GM21529 (cell line): ENCODE measurements around the gene ABRAXAS1.
"Not testable (repeated sequence)": the region's sequence is repeated elsewhere in the genome, so short reads cannot be mapped to it uniquely, and the experiment has no call there.

ENCODE experiments used
- ATAC-seq: cut with Tn5 transposase; IDR thresholded peaks from one replicate; pipeline ENCODE4 v1.9.1; 2021; ENCODE audit not compliant: unreplicated experiment

Gene ABRAXAS1

GRCh38 chr4:83484500-83485461 lies at the start of gene ABRAXAS1:
ABRAXAS1 (minus strand) TSS chr4:83485100; CDS start chr4:83485072, 28 bp downstream.
- peak; percentile 96 for ATAC-seq

DNA sequence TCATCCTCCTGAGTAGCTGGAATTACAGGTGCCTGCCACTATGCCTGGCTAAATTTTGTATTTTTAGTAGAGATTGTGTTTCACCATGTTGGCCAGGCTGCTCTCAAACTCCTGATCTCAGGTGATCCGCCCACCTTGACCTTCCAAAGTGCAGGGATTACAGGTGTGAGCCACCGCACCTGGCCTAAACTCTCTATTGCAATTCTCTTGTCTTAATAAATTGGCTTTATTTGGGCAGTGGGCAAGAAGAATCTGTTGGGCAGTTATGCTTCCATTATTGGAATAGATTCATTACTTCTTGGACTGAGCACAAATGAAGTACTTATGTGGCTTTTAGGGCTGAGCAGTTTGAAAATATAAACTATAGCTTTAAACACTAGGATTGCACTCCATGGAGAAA lies 42.8 kb upstream of the ABRAXAS1 start:
- ATAC-seq, result no peak

DNA sequence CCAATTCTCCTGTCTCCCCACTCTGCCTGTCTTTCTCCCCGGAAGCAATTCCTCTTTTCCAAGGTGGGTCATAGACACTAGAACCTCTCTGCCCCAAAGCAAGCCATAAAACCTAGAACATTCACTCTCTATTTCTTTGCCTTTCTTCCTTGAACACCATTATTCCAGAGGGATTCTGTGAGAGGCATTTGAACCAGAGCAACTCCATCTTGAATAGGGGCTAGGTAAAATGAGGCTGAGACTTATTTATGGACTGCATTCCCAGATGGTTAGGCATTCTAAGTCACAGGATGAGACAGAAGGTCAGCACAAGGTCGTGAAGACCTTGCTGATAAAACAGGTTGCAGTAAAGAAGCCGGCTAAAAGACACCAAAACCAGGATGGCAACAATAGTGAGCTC lies 37.3 kb upstream of the ABRAXAS1 start:
- ATAC-seq, result no peak

- ATAC-seq, result no peak
These were observed 31.3 kb upstream of the ABRAXAS1 start for GRCh38 chr4:83516042-83516772.

GRCh38 chr4:83510442-83510841 lies 25.5 kb upstream of the ABRAXAS1 start:
- no peak for ATAC-seq

- ATAC-seq, result not testable (repeated sequence)
These were observed 24.3 kb upstream of the ABRAXAS1 start for GRCh38 chr4:83509156-83509585.

- no peak for ATAC-seq
These were observed 20.1 kb upstream of the ABRAXAS1 start for GRCh38 chr4:83504996-83505395.

- ATAC-seq, result no peak
These were observed 19.6 kb upstream of the ABRAXAS1 start for GRCh38 chr4:83504503-83504902.

GRCh38 chr4:83503974-83504373 lies 19.1 kb upstream of the ABRAXAS1 start:
- ATAC-seq, result no peak

DNA sequence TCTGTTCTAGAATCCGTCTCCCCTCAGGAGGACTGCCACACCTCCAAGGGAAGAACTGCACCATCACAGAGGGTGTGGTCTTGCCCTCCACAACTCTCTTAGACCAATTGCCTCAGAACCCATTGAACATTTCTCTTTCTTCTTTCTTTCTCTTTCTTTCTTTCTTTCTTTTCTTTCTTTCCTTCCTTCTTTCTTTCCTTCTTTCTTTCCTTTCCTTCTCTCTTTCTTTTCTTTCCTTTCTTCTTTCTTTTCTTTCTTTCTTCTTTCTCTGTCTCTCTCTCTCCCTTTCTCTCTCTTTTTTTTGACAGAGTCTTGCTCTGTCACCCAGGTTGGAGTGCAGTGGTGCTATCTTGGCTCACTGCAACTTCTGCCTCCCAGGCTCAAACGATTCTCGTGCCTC lies 16.8 kb upstream of the ABRAXAS1 start:
- ATAC-seq, result not testable (repeated sequence)

- ATAC-seq, result no peak
These were observed 13.3 kb upstream of the ABRAXAS1 start for GRCh38 chr4:83498187-83498586.

DNA sequence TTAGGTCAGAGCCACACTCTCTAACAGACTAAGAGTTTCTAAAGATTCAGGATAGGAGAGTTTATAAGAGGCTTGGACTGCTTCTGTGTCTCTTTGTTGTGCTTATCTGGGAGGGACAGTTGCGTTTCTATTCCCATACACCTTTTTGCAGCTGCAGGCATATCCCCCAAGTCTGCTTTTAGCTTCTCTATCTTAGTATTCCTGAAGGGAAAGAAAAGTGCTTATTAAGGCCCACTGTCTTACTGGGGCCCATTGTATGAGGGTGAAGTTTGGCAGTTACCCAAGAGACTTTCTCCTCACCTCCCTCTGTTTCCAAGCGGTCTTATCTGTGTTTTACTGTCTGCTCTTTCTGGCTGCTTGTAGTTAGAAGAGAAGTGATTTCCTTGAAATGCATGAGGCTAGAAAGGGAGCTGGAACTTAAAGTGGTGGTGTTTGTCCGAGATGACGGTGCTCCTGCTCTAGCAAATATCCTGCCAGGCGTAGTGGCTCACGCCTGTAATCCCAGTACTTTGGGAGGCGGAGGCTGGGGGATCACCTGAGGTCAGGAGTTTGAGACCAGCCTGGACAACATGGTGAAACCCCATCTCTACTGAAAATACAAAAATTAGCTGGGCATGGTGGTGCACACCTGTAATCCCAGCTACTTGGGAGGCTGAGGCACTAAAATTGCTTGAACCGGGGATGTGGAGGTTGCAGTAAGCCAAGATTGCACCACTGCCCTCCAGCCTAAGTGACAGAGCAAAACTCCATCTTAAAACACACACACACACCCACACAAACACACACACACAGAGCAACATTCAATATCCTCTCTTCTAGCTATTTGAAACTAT lies 11.4 kb upstream of the ABRAXAS1 start:
- not testable (repeated sequence) for ATAC-seq

DNA sequence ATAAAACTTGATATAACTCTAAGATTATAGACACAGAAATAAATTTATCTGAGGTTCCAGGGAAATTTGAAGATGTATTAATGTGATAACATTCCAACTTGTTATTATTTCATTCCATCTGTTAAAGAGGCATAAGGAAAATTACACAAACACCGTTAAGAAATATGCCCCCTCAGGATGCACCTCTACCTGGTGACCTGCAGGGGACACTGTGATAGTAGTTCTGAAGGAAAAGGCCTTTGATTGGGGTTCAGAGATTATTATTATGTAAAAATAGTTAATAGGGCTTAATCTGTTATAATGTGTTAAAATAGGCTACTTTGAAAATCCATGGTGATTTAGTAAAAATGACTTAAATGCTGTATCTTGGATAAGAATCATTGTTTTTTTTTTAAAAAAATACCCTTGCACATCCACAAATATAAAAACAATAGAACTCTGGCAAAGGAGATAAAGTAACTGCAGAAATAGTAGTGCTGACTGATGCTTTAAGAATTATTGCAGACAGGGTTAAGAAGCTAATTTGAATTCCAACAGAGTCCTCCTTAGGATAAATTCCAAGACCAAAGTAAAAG lies 6.1 kb upstream of the ABRAXAS1 start:
- peak; percentile 84 for ATAC-seq

DNA sequence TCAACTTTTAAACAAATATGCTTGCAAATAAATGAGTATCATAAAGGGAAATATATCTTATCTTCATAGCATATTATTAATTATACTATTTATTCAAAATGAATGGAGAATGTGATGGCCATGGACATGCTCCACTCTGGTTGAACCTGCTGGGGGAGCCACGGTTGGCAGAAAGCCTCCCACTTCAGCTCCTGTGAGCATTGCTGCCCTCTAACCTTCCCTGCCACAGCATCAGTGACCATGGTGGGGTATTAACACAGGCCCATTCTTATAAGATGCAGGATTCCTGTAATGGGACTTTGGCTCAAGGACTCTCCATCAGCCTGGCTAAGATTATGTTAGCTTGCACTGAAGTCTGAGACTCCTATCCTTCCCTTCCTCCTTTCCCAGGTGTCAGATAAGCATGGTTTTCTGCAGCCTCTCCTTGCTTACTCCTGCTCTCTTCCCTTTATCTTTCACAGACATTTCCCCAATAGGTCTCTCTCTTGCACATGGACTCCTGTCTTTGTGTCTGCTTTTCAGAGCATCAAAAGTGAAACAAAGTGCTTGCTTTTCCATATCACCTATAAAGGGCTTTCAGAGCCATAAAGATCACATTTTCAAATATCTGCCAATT lies 4.9 kb upstream of the ABRAXAS1 start:
- no peak for ATAC-seq

- no peak for ATAC-seq
These were observed 1.7 kb upstream of the ABRAXAS1 start for GRCh38 chr4:83486457-83487129.

- ATAC-seq, result no peak
These were observed 10.9 kb downstream of the ABRAXAS1 start for GRCh38 chr4:83473966-83474365.

DNA sequence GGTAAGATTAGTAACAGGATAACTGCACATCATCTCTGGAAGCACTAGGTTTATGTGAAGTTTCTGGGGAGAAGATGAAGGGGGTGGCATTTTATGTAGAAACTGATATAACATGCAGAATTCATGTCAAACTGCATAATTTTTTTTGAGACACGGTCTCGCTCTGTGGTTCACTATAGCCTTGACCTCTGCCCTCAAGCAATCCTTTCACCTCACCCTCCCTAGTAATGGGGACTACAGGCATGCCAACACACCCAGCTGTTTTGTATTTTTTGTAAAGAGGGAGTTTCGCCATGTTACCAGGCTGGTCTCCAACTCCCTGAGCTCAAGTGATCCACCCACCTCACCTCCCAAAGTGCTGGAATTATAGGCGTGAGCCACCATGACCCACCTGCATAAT lies 11.5 kb downstream of the ABRAXAS1 start:
- no peak for ATAC-seq

DNA sequence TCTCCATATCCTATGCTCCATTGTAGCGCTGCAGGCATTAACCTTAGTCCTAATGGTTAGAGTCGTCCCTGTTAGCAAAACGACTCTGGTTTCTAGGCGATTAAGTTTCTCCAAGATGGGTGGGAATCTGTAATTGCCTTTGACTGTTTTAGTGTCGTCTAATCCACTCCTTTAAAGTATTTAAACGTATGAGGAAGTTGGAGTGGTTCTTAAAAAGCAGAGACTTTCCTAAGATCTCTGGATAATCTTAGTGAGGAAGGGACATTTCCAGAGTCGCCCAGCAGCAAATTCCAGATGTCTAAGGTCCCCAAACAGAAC lies 28.8 kb downstream of the ABRAXAS1 start:
- no peak for ATAC-seq

- ATAC-seq, result peak; percentile 94
These were observed 29.4 kb downstream of the ABRAXAS1 start, which contains the start of the genes HELQ and MRPS18C for GRCh38 chr4:83455281-83456183. HELQ (minus strand) TSS chr4:83455823; CDS start chr4:83455693, 130 bp downstream. MRPS18C (plus strand) TSS chr4:83456058; CDS start chr4:83456078, 20 bp downstream.
